ENCODE results near the gene ZNF431. TPM values are rescaled to one million over a fixed set of nuclear protein-coding genes. Genes with fewer than 3 reads are reported as not detected.

The ZNF431 gene
- total RNA-seq, 1 donor = 4.0 TPM

DNA sequence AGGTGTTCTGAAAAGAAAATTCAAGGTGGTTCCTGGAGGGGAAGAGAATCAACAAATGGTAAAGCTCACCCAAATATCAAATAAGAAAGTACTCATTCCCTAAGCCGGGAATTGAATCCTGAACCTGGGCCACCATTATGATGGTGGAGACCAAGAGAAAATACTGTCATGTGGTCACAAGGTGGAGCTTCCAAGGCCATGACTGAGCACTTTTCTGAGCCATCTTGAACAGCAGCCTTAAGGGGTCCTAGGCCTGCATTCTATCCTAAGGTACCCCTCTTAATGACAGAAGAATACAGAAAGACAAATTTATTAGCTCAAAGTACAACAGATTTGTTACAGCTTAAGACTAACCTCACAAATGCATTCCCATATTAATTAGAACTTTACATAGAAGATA, 9.6 kb downstream of the ZNF431 start:
- H2AFZ ChIP-seq (ENCODE audit: low read length) = no peak overlapping the region
- H3K4me3 ChIP-seq (ENCODE audit: insufficient read depth, low read length) = no peak overlapping the region
- H3K4me2 ChIP-seq (ENCODE audit: insufficient read depth, low read length) = no peak overlapping the region
- no peaks in the 10 kb centered on the region for H3K27me3 ChIP-seq (ENCODE audit: insufficient read depth, low read length)
- H3K4me1 ChIP-seq (ENCODE audit: insufficient read depth, low read length) = no peaks in the 10 kb centered on the region
- H3K79me2 ChIP-seq (ENCODE audit: insufficient read depth, low read length) = peaks cover 14% of the 10 kb centered on the region
- H3K9me3 ChIP-seq (ENCODE audit: low read depth, low read length) = no peaks in the 10 kb centered on the region
- TF ChIP-seq, protein P1, sequence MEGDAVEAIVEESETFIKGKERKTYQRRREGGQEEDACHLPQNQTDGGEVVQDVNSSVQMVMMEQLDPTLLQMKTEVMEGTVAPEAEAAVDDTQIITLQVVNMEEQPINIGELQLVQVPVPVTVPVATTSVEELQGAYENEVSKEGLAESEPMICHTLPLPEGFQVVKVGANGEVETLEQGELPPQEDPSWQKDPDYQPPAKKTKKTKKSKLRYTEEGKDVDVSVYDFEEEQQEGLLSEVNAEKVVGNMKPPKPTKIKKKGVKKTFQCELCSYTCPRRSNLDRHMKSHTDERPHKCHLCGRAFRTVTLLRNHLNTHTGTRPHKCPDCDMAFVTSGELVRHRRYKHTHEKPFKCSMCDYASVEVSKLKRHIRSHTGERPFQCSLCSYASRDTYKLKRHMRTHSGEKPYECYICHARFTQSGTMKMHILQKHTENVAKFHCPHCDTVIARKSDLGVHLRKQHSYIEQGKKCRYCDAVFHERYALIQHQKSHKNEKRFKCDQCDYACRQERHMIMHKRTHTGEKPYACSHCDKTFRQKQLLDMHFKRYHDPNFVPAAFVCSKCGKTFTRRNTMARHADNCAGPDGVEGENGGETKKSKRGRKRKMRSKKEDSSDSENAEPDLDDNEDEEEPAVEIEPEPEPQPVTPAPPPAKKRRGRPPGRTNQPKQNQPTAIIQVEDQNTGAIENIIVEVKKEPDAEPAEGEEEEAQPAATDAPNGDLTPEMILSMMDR (IDR thresholded peaks at IDR 0.05; ENCODE audit: extremely low read depth, low read depth, low read length) = no peak
- DNase-seq (ENCODE audit: insufficient read length, low spot score, missing footprints) = no peak
- H4K20me1 ChIP-seq (ENCODE audit: insufficient read depth, low read length) = no peaks in the 10 kb centered on the region
- no peak overlapping the region for H3K27ac ChIP-seq (ENCODE audit: low read depth, low read length)
- H3K36me3 ChIP-seq (ENCODE audit: insufficient read depth, low read length) = peaks cover 33% of the 10 kb centered on the region

DNA sequence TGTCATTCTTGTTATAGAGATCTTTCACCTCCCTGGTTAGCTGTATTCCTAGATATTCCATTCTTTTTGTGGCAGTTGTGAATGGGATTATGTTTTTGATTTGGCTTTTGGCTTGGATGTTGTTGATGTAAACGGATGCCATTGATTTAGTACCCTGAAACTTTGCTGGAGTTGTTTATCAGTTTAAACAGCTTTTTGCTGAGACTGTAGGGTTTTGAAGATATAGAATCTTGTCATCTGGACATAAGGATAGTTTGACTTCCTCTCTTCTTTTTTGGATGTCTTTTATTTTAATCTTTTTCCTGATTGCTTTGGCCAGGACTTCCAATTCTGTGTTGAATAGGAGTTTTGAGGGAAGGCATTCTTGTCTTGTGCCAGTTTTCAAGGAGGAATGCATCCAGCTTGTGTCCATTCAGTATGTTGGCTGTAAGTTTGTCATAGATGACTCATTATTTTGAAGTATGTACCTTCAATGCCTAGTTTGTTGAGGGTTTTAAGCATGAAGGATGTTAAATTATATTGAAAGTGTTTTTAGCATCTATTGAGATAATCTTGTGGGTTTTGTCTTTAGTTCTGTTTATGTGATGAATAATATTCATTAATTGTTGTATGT, 16.8 kb downstream of the ZNF431 start:
- Histone ChIP-seq H3K4me2 (ENCODE audit: insufficient read depth, low read length) (no peak overlapping the region), H3K4me3 (ENCODE audit: insufficient read depth, low read length) (no peak overlapping the region), H2AFZ (ENCODE audit: low read length) (no peak overlapping the region), H3K79me2 (ENCODE audit: insufficient read depth, low read length) (peaks cover 71% of the 10 kb centered on the region), H3K36me3 (ENCODE audit: insufficient read depth, low read length) (peaks cover 5% of the 10 kb centered on the region), H3K4me1 (ENCODE audit: insufficient read depth, low read length) (peaks cover 3% of the 10 kb centered on the region), H4K20me1 (ENCODE audit: insufficient read depth, low read length) (no peaks in the 10 kb centered on the region), H3K9me3 (ENCODE audit: low read depth, low read length) (no peaks in the 10 kb centered on the region), H3K27me3 (ENCODE audit: insufficient read depth, low read length) (no peaks in the 10 kb centered on the region), H3K27ac (ENCODE audit: low read depth, low read length) (no peak overlapping the region)
- DNase-seq (ENCODE audit: insufficient read length, low spot score, missing footprints) = no peak
- TF ChIP-seq, protein P1 (IDR thresholded peaks at IDR 0.05; ENCODE audit: extremely low read depth, low read depth, low read length) = no peak

DNA sequence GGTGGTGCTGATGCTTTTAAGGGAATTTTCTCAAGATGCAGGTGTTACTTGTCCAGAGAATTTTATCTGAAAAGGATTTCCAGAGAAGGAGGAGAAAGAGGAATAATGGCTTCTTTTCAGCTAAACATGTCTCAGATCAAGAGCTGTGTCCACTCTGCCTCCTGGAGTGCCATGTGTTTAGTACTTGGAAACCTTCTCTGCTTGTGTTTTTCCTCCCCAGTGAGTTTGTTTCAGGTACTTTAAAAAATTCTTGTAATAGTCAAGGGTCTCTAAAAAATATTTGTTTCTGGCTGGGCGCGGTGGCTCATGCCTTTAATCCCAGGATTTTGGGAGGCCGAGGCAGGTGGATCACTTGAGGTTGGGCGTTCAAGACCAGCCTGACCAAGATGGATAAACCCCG, 22.7 kb downstream of the ZNF431 start:
- H3K27me3 ChIP-seq (ENCODE audit: insufficient read depth, low read length) = no peaks in the 10 kb centered on the region
- no peaks in the 10 kb centered on the region for H3K4me1 ChIP-seq (ENCODE audit: insufficient read depth, low read length)
- no peak overlapping the region for H2AFZ ChIP-seq (ENCODE audit: low read length)
- no peaks in the 10 kb centered on the region for H3K9me3 ChIP-seq (ENCODE audit: low read depth, low read length)
- H3K27ac ChIP-seq (ENCODE audit: low read depth, low read length) = no peak overlapping the region
- peaks cover 17% of the 10 kb centered on the region for H3K36me3 ChIP-seq (ENCODE audit: insufficient read depth, low read length)
- H3K4me2 ChIP-seq (ENCODE audit: insufficient read depth, low read length) = no peak overlapping the region
- TF ChIP-seq, protein P1 (IDR thresholded peaks at IDR 0.05; ENCODE audit: extremely low read depth, low read depth, low read length) = no peak
- H3K79me2 ChIP-seq (ENCODE audit: insufficient read depth, low read length) = peaks cover 47% of the 10 kb centered on the region
- peak; percentile 17 for DNase-seq (ENCODE audit: insufficient read length, low spot score, missing footprints)
- no peak overlapping the region for H3K4me3 ChIP-seq (ENCODE audit: insufficient read depth, low read length)
- H4K20me1 ChIP-seq (ENCODE audit: insufficient read depth, low read length) = no peaks in the 10 kb centered on the region

DNA sequence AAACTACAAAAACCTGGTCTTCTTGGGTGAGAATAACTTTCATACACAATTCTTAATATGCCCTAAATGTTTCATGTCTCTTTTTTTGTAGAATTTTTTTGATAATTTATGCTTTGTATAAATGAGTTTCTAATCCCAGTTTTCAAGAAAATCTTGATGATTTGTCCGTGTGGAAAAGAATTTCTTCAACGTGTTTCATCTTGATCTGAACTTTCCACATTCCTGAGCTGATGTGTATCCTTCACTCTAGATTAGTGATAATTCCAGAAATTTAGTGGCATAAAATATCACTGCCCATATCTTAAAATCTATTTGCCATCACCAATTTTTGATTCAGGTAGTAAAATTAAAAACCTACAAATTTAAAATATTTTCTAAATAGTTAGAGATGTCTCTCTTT, 24.6 kb downstream of the ZNF431 start:
- Histone ChIP-seq H4K20me1 (ENCODE audit: insufficient read depth, low read length) (no peaks in the 10 kb centered on the region), H3K27ac (ENCODE audit: low read depth, low read length) (no peak overlapping the region), H3K4me2 (ENCODE audit: insufficient read depth, low read length) (no peak overlapping the region), H2AFZ (ENCODE audit: low read length) (no peak overlapping the region), H3K27me3 (ENCODE audit: insufficient read depth, low read length) (no peaks in the 10 kb centered on the region), H3K79me2 (ENCODE audit: insufficient read depth, low read length) (peaks cover 31% of the 10 kb centered on the region), H3K4me3 (ENCODE audit: insufficient read depth, low read length) (no peak overlapping the region), H3K36me3 (ENCODE audit: insufficient read depth, low read length) (peaks cover 13% of the 10 kb centered on the region), H3K9me3 (ENCODE audit: low read depth, low read length) (no peaks in the 10 kb centered on the region), H3K4me1 (ENCODE audit: insufficient read depth, low read length) (no peaks in the 10 kb centered on the region)
- DNase-seq (ENCODE audit: insufficient read length, low spot score, missing footprints) = no peak
- TF ChIP-seq, protein P1 (IDR thresholded peaks at IDR 0.05; ENCODE audit: extremely low read depth, low read depth, low read length) = no peak

Data from osteoblast (primary cell).